Measurements from ENCODE around the gene RASGRP1. TPM values are rescaled to one million over a fixed set of nuclear protein-coding genes. Genes with fewer than 3 reads are reported as not detected.

RASGRP1 gene
- total and polyA plus RNA-seq, 7 experiments from 2014 or later = 77.6 to 182 (median 101) TPM

DNA sequence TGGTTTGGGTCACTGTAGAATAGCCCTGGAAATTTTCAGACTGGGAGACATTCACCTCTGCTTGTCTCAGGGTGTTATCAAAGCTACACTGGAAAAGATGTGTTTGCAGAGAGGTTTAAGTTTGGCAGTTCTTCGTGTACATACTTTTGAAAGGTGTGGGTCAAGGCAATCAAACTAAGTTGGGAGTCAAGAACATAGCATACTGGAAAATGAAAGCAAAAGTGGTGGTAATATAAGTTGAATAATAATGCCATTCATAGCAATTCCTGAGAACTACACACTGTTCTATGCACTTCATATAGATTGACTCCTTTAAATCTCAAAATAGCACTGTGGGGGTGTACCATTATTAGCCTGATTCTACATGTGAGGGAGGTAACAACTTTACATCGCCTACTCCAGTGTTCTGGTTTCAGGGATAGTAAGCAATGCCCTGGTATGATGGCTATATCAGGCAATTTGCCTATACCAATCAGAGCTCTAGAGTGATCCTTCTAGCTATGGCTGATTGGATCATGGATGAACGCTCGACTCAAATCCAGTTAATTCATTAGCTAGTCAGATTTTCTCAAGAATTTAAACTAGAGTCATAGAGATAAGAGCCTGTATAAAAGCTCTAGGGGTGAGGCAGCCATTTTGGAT lies 44.6 kb upstream of the RASGRP1 start:
- Histone ChIP-seq H3K27me3 (ENCODE audit: control insufficient read depth in 2 of 2, insufficient read depth in 2 of 2, low read length in 2 of 2) (no peaks in the 10 kb centered on the region), H3K27ac (ENCODE audit: low read depth, low read length) (no peak overlapping the region), H3K4me3 (ENCODE audit: low read length) (no peak overlapping the region), H3K36me3 (ENCODE audit: control insufficient read depth in 2 of 3, insufficient read depth in 3 of 3, low read length in 3 of 3) (no peaks in the 10 kb centered on the region), H3K4me1 (ENCODE audit: control insufficient read depth in 2 of 2, insufficient read depth in 2 of 2, low read length in 2 of 2) (peaks cover 25 to 43% of the 10 kb centered on the region in 2 donors), H3K9me3 (ENCODE audit: control insufficient read depth in 2 of 3, low read length in 3 of 3) (no peaks in the 10 kb centered on the region)
- CTCF ChIA-PET = interaction anchor here (0.8 kb wide), 1 partner anchor 75 kb away, joined by 4 read pairs; no protein-coding TSS in a partner anchor
- ATAC-seq (no peak), DNase-seq (no peak)
- H3K9me3 Mint-ChIP-seq = peaks cover 0 to 4% (median 0%) of the 10 kb centered on the region in 11 donors
- H3K27ac Mint-ChIP-seq = peak overlapping the region in 5 of 9 donors; percentile 22 to 96 (median 31)
- H3K36me3 Mint-ChIP-seq = peaks cover 0 to 24% (median 0%) of the 10 kb centered on the region in 5 donors
- H3K27me3 Mint-ChIP-seq = no peaks in the 10 kb centered on the region
- H3K4me3 Mint-ChIP-seq = peak overlapping the region in 3 of 10 donors; percentile 10 to 31 (median 29)
- H3K4me1 Mint-ChIP-seq = peaks cover 28 to 73% (median 54%) of the 10 kb centered on the region in 7 donors
- POLR2A ChIA-PET = interaction anchor here (0.8 to 1.5 kb wide), 4 partner anchors 11 to 45 kb away, joined by 3 to 4 read pairs (median 3); no protein-coding TSS in a partner anchor
- intact Hi-C loops (cut with micrococcal nuclease) = no loop called here

DNA sequence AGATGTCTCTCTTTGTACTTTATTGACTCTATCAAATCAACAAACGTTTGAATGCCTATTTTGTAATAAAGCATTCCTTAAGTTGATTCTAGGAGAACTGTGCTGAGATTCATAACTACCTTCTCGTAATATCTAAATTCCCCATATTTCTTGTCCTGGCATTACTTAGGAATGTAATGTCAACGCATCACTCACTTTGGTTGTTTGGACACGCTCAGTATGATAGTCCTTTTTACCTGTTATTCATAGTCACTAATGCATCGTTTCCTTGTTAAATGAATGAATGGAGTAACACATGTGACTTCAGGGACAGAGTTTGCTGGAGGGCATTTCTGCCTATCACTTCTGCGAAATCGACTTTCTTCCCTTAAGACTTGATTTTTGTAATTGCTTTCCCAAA lies 44.1 kb upstream of the RASGRP1 start:
- intact Hi-C loops (cut with micrococcal nuclease) = no loop called here
- Mint-ChIP-seq H3K27ac (peak overlapping the region in 4 of 9 donors; percentile 21 to 43 (median 26)), H3K27me3 (peaks cover 0 to 3% (median 0%) of the 10 kb centered on the region in 5 donors), H3K9me3 (peaks cover 0 to 4% (median 0%) of the 10 kb centered on the region in 11 donors), H3K4me1 (peaks cover 28 to 75% (median 54%) of the 10 kb centered on the region in 7 donors), H3K36me3 (peaks cover 0 to 24% (median 0%) of the 10 kb centered on the region in 5 donors), H3K4me3 (peak overlapping the region in 3 of 10 donors; percentile 10 to 31 (median 29))
- H3K27ac ChIP-seq (ENCODE audit: low read depth, low read length) = no peak overlapping the region
- no peaks in the 10 kb centered on the region for H3K27me3 ChIP-seq (ENCODE audit: control insufficient read depth in 2 of 2, insufficient read depth in 2 of 2, low read length in 2 of 2)
- no peaks in the 10 kb centered on the region for H3K36me3 ChIP-seq (ENCODE audit: control insufficient read depth in 2 of 3, insufficient read depth in 3 of 3, low read length in 3 of 3)
- CTCF ChIA-PET = no interaction called here
- H3K4me3 ChIP-seq (ENCODE audit: low read length) = no peak overlapping the region
- ATAC-seq (no peak), DNase-seq (no peak)
- no peaks in the 10 kb centered on the region for H3K9me3 ChIP-seq (ENCODE audit: control insufficient read depth in 2 of 3, low read length in 3 of 3)
- POLR2A ChIA-PET = interaction anchor here (0.5 kb wide), 1 partner anchor 30 kb away, joined by 3 read pairs; no protein-coding TSS in a partner anchor
- H3K4me1 ChIP-seq (ENCODE audit: control insufficient read depth in 2 of 2, insufficient read depth in 2 of 2, low read length in 2 of 2) = peaks cover 25 to 43% of the 10 kb centered on the region in 2 donors

DNA sequence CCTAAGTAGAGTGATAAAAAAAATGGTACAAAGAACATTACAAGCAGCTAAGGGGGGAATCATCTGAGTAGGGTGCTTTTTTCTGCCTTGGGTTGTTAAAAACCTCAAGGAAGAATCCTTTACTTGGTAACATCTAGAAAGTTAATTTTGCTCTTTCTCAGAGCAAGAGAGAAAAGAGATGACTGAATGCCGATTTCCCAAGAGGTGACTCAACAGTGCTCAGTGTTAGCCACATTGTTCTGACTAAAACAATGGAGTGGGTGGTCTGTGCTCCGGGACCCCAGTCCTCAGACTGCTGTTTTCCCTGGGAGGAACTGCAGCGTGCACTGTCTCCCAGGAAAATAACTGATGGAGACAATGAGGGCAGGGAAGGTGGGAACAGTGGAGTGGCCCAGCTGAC lies 41.1 kb upstream of the RASGRP1 start:
- Mint-ChIP-seq H3K4me3 (no peak overlapping the region), H3K4me1 (peaks cover 10 to 46% (median 26%) of the 10 kb centered on the region in 7 donors)
- intact Hi-C loops (cut with micrococcal nuclease) = no loop called here

DNA sequence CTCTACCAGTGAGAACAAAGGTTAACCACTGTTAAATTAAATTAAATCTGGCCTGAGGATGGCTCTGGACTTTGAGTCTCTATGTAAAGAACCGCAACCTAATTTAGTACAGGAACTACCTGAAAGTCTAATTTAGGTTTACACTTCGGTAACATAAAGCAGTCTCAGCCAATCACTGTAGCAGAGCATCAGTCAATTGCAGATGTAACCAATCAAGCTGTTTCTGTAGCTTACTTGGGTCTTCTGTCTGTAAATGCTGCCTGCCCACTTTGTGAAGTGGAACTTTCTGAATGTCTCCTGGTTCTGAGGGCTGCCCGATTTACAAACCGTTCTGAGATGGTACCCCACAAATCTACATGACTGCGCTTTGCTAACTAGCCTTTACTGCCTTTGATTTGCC lies 39.1 kb upstream of the RASGRP1 start:
- CTCF ChIA-PET = no interaction called here
- POLR2A ChIA-PET = interaction anchor here (0.5 to 0.8 kb wide), 2 partner anchors 52 to 54 kb away, joined by 3 read pairs; no protein-coding TSS in a partner anchor
- no peak for ATAC-seq

More for the DNA sequence above, 41.1 kb upstream of the RASGRP1 start:
- no peak for DNase-seq
- Mint-ChIP-seq H3K27ac (peak overlapping the region in 1 of 9 donors; percentile 54), H3K36me3 (peaks cover 0 to 14% (median 0%) of the 10 kb centered on the region in 5 donors), H3K9me3 (peaks cover 0 to 4% (median 0%) of the 10 kb centered on the region in 11 donors), H3K27me3 (peaks cover 0 to 3% (median 0%) of the 10 kb centered on the region in 5 donors)
- H3K4me3 ChIP-seq (ENCODE audit: low read length) = no peak overlapping the region
- H3K27me3 ChIP-seq (ENCODE audit: control insufficient read depth in 2 of 2, insufficient read depth in 2 of 2, low read length in 2 of 2) = no peaks in the 10 kb centered on the region
- CTCF ChIA-PET = interaction anchor here (0.8 kb wide), 1 partner anchor 85 kb away, joined by 4 read pairs; no protein-coding TSS in a partner anchor
- H3K27ac ChIP-seq (ENCODE audit: low read depth, low read length) = no peak overlapping the region
- no peak for ATAC-seq
- H3K36me3 ChIP-seq (ENCODE audit: control insufficient read depth in 2 of 3, insufficient read depth in 3 of 3, low read length in 3 of 3) = no peaks in the 10 kb centered on the region
- H3K4me1 ChIP-seq (ENCODE audit: control insufficient read depth in 2 of 2, insufficient read depth in 2 of 2, low read length in 2 of 2) = peaks cover 6 to 16% of the 10 kb centered on the region in 2 donors
- POLR2A ChIA-PET = interaction anchor here (1.0 kb wide), 2 partner anchors 12 to 14 kb away, joined by 3 read pairs; no protein-coding TSS in a partner anchor
- H3K9me3 ChIP-seq (ENCODE audit: control insufficient read depth in 2 of 3, low read length in 3 of 3) = no peaks in the 10 kb centered on the region

DNA sequence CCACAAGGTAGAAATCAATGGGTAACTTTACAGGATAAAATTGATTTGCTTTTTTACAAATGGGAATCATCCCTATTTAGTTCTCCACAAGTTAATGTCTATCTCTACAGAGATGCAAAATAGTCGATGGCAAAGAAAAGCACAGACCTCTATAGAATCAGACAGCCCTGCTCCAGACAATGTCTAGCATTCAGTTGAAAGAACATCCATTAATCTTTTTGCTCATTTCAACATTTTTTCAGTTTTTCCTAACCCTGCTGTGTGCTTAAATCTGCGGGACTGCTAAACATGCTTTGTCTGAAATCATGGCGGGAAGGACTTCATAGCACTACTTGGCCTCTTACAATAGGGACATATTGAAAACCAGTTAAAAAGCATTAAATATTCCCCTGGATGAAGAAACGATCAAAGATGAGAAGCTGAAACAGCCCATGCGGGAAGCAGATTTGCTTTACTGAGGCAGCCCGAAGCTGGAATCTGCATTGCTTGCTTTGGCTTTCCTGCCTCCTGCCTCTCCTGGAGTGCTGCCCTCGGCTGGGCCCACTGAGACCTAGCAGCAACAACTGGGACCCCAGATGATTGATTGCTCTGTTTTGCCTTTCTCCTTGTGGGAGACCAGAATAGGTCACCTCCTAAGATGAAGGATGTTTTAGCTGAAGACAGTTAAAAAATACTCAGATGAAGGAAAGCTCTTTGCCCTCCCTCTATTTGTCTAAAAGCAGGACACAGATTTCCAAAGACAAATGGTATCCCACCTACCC lies 38.5 kb upstream of the RASGRP1 start:
- H3K4me1 ChIP-seq (ENCODE audit: control insufficient read depth in 2 of 2, insufficient read depth in 2 of 2, low read length in 2 of 2) = no peaks in the 10 kb centered on the region
- H3K27ac ChIP-seq (ENCODE audit: low read depth, low read length) = no peak overlapping the region
- intact Hi-C loops (cut with micrococcal nuclease) = no loop called here
- peaks cover 0 to 20% (median 4%) of the 10 kb centered on the region in 7 donors for H3K4me1 Mint-ChIP-seq
- ATAC-seq (no peak), DNase-seq (no peak)
- H3K27me3 Mint-ChIP-seq = peaks cover 0 to 3% (median 0%) of the 10 kb centered on the region in 5 donors
- no peaks in the 10 kb centered on the region for H3K9me3 ChIP-seq (ENCODE audit: control insufficient read depth in 2 of 3, low read length in 3 of 3)
- CTCF ChIA-PET = no interaction called here
- H3K4me3 Mint-ChIP-seq = no peak overlapping the region
- H3K9me3 Mint-ChIP-seq = no peaks in the 10 kb centered on the region
- H3K27ac Mint-ChIP-seq = no peak overlapping the region
- H3K36me3 Mint-ChIP-seq = peaks cover 0 to 2% (median 0%) of the 10 kb centered on the region in 5 donors
- no peaks in the 10 kb centered on the region for H3K36me3 ChIP-seq (ENCODE audit: control insufficient read depth in 2 of 3, insufficient read depth in 3 of 3, low read length in 3 of 3)
- H3K4me3 ChIP-seq (ENCODE audit: low read length) = no peak overlapping the region
- POLR2A ChIA-PET = interaction anchor here (0.6 kb wide), 1 partner anchor 187 kb away, joined by 3 read pairs; no protein-coding TSS in a partner anchor
- no peaks in the 10 kb centered on the region for H3K27me3 ChIP-seq (ENCODE audit: control insufficient read depth in 2 of 2, insufficient read depth in 2 of 2, low read length in 2 of 2)

More for the DNA sequence above, 39.1 kb upstream of the RASGRP1 start:
- Mint-ChIP-seq H3K36me3 (peaks cover 0 to 4% (median 0%) of the 10 kb centered on the region in 5 donors), H3K27me3 (peaks cover 0 to 3% (median 0%) of the 10 kb centered on the region in 5 donors), H3K4me1 (peaks cover under 1 to 25% (median 6%) of the 10 kb centered on the region in 7 donors), H3K9me3 (no peaks in the 10 kb centered on the region), H3K27ac (peak overlapping the region in 2 of 9 donors; percentile 2 to 30), H3K4me3 (no peak overlapping the region)
- Histone ChIP-seq H3K27me3 (ENCODE audit: control insufficient read depth in 2 of 2, insufficient read depth in 2 of 2, low read length in 2 of 2) (no peaks in the 10 kb centered on the region), H3K36me3 (ENCODE audit: control insufficient read depth in 2 of 3, insufficient read depth in 3 of 3, low read length in 3 of 3) (no peaks in the 10 kb centered on the region), H3K27ac (ENCODE audit: low read depth, low read length) (no peak overlapping the region), H3K9me3 (ENCODE audit: control insufficient read depth in 2 of 3, low read length in 3 of 3) (no peaks in the 10 kb centered on the region), H3K4me1 (ENCODE audit: control insufficient read depth in 2 of 2, insufficient read depth in 2 of 2, low read length in 2 of 2) (no peaks in the 10 kb centered on the region), H3K4me3 (ENCODE audit: low read length) (no peak overlapping the region)
- DNase-seq = no peak
- intact Hi-C loops (cut with micrococcal nuclease) = no loop called here

DNA sequence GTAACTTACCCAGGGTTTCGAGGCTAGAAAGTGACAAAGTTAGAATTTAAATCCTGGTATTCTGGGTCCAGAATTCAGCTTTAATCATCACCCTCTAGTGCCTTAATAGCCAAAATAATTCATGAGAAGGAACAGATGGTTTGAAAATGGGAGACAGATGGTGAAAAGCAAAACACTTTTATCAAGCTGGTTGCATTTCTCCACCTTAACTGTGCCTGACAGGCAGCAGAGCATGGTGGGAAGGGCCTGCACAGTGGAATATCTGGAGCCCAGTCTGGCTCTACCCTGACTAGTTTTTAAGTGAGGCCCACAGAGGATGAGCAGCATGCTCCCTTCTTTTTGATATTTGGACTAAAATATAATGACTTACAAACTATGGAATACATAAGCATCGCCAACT lies 35.6 kb upstream of the RASGRP1 start:
- Histone ChIP-seq H3K27ac (ENCODE audit: low read depth, low read length) (no peak overlapping the region), H3K36me3 (ENCODE audit: control insufficient read depth in 2 of 3, insufficient read depth in 3 of 3, low read length in 3 of 3) (no peaks in the 10 kb centered on the region), H3K9me3 (ENCODE audit: control insufficient read depth in 2 of 3, low read length in 3 of 3) (no peaks in the 10 kb centered on the region), H3K27me3 (ENCODE audit: control insufficient read depth in 2 of 2, insufficient read depth in 2 of 2, low read length in 2 of 2) (no peaks in the 10 kb centered on the region), H3K4me3 (ENCODE audit: low read length) (no peak overlapping the region), H3K4me1 (ENCODE audit: control insufficient read depth in 2 of 2, insufficient read depth in 2 of 2, low read length in 2 of 2) (no peaks in the 10 kb centered on the region)
- H3K4me3 Mint-ChIP-seq = no peak overlapping the region
- peaks cover 0 to 8% (median 0%) of the 10 kb centered on the region in 7 donors for H3K4me1 Mint-ChIP-seq
- intact Hi-C loops (cut with micrococcal nuclease) = no loop called here
- ChIA-PET POLR2A (no interaction called here), CTCF (no interaction called here)
- no peak overlapping the region for H3K27ac Mint-ChIP-seq
- ATAC-seq = no peak
- peaks cover 0 to 3% (median 0%) of the 10 kb centered on the region in 5 donors for H3K27me3 Mint-ChIP-seq
- peaks cover 0 to 3% (median 0%) of the 10 kb centered on the region in 11 donors for H3K9me3 Mint-ChIP-seq
- H3K36me3 Mint-ChIP-seq = peaks cover 0 to 2% (median 0%) of the 10 kb centered on the region in 5 donors
- DNase-seq = no peak

Measured in naive thymus-derived CD4-positive, alpha-beta T cell (primary cell).